ENCODE measurements around the gene CNIH2. TPM values are rescaled to one million over a fixed set of nuclear protein-coding genes. Genes with fewer than 3 reads are reported as not detected.

Gene CNIH2
- total RNA-seq, 2 donors from 2014 or later = 3.6 TPM; not detected in 1

- H3K36me3 ChIP-seq = no peaks in the 10 kb centered on the region
- TF ChIP-seq POLR2A (IDR thresholded peaks at IDR 0.05) (peak; percentile 82), CTCF (IDR thresholded peaks at IDR 0.05) (no peak), POLR2AphosphoS5 (IDR thresholded peaks at IDR 0.05) (peak; percentile 98)
- H3K4me1 ChIP-seq (replicated peaks) = peaks cover 16% of the 10 kb centered on the region
- H3K27me3 ChIP-seq (replicated peaks; ENCODE audit: insufficient read depth) = no peaks in the 10 kb centered on the region
- intact Hi-C loops (cut with DNase I) = no loop called here
- WGBS = under 1% methylated on average over 77 of the region's 87 CpGs
- H3K4me3 ChIP-seq = peak within 1 kb of the TSS; percentile 67 to 86
- DNase-seq (ENCODE audit: low spot score) = peak; percentile 99
- H3K9me3 ChIP-seq = no peaks in the 10 kb centered on the region
- H3K27ac ChIP-seq = peak within 1 kb of the TSS; percentile 86 to 90
Measured at GRCh38 chr11:66288671-66289547, 10.9 kb downstream of the CNIH2 start, which contains the start of gene YIF1A. YIF1A (minus strand) TSS chr11:66289143; CDS start chr11:66288985, 158 bp downstream.

- 8% methylated on average over 36 of the region's 36 CpGs for WGBS
- Histone ChIP-seq H3K4me3 (peak overlapping the region; percentile 67 to 86), H3K36me3 (no peaks in the 10 kb centered on the region), H3K4me1 (replicated peaks) (peaks cover 16% of the 10 kb centered on the region), H3K27ac (peak overlapping the region; percentile 86 to 90), H3K9me3 (no peaks in the 10 kb centered on the region), H3K27me3 (replicated peaks; ENCODE audit: insufficient read depth) (peaks cover 3% of the 10 kb centered on the region)
- DNase-seq (ENCODE audit: low spot score) = peak; percentile 68
- TF ChIP-seq POLR2A (IDR thresholded peaks at IDR 0.05) (no peak), CTCF (IDR thresholded peaks at IDR 0.05) (no peak), POLR2AphosphoS5 (IDR thresholded peaks at IDR 0.05) (no peak)
- intact Hi-C loops (cut with DNase I) = no loop called here
Measured at GRCh38 chr11:66289548-66290329, 11.8 kb downstream of the CNIH2 start.

GRCh38 chr11:66290330-66290621 lies 12.3 kb downstream of the CNIH2 start:
- Histone ChIP-seq H3K27me3 (replicated peaks; ENCODE audit: insufficient read depth) (peaks cover 3% of the 10 kb centered on the region), H3K9me3 (no peaks in the 10 kb centered on the region), H3K27ac (no peak overlapping the region), H3K4me3 (no peak overlapping the region), H3K36me3 (no peaks in the 10 kb centered on the region), H3K4me1 (replicated peaks) (peaks cover 16% of the 10 kb centered on the region)
- intact Hi-C loops (cut with DNase I) = no loop called here
- TF ChIP-seq POLR2AphosphoS5 (IDR thresholded peaks at IDR 0.05) = no peak
- no peak for TF ChIP-seq CTCF (IDR thresholded peaks at IDR 0.05)
- no peak for TF ChIP-seq POLR2A (IDR thresholded peaks at IDR 0.05)
- no peak for DNase-seq (ENCODE audit: low spot score)
- 75% methylated on average over 2 of the region's 2 CpGs for WGBS

- peaks cover 16% of the 10 kb centered on the region for H3K4me1 ChIP-seq (replicated peaks)
- H3K9me3 ChIP-seq = no peaks in the 10 kb centered on the region
- H3K27me3 ChIP-seq (replicated peaks; ENCODE audit: insufficient read depth) = peaks cover 3% of the 10 kb centered on the region
- DNase-seq (ENCODE audit: low spot score) = no peak
- H3K4me3 ChIP-seq = peak overlapping the region in 1 of 2 donors; percentile 40
- no peak overlapping the region for H3K27ac ChIP-seq
- TF ChIP-seq POLR2AphosphoS5 (IDR thresholded peaks at IDR 0.05) (no peak), CTCF (IDR thresholded peaks at IDR 0.05) (no peak), POLR2A (IDR thresholded peaks at IDR 0.05) (no peak)
- H3K36me3 ChIP-seq = no peaks in the 10 kb centered on the region
- WGBS = 28% methylated on average over 8 of the region's 16 CpGs
- intact Hi-C loops (cut with DNase I) = no loop called here
Measured at GRCh38 chr11:66291303-66291705, 13.3 kb downstream of the CNIH2 start.

All from prostate gland (tissue), 2 donors.